Nephron progenitor cell (in vitro differentiated cells): Measurements from ENCODE around the gene CXCL12.

Experiments
- DNase-seq: peaks from one replicate; pipeline ENCODE4 v3.0.0; 2021
- H3K27ac Mint-ChIP-seq: 2 replicates; pipeline ENCODE4 v1.8.0; 2021; ENCODE audit warnings: mild to moderate bottlenecking, moderate library complexity, mixed read lengths
- H3K27me3 Mint-ChIP-seq: 2 replicates; pipeline ENCODE4 v1.8.0; 2021; ENCODE audit warnings: mild to moderate bottlenecking, low read depth, mixed read lengths; ENCODE audit not compliant: poor library complexity
- H3K36me3 Mint-ChIP-seq: 2 replicates; pipeline ENCODE4 v1.8.0; 2021; ENCODE audit warnings: low read depth, mixed read lengths
- H3K4me1 Mint-ChIP-seq: 2 replicates; pipeline ENCODE4 v1.8.0; 2021; ENCODE audit warnings: mixed read lengths
- H3K4me3 Mint-ChIP-seq: 2 replicates; pipeline ENCODE4 v1.8.0; 2021; ENCODE audit warnings: mild to moderate bottlenecking, moderate library complexity, mixed read lengths
- H3K9me3 Mint-ChIP-seq: 2 replicates; pipeline ENCODE4 v1.8.0; 2021; ENCODE audit warnings: mild to moderate bottlenecking, moderate library complexity, mixed read lengths
- CTCF ChIP-seq: fragments of 200-600 bp; sonication (generic); IDR thresholded peaks from 2 replicates; pipeline ENCODE4 v1.5.0; 2021; ENCODE audit warnings: antibody characterized with exemption

Gene CXCL12

DNA sequence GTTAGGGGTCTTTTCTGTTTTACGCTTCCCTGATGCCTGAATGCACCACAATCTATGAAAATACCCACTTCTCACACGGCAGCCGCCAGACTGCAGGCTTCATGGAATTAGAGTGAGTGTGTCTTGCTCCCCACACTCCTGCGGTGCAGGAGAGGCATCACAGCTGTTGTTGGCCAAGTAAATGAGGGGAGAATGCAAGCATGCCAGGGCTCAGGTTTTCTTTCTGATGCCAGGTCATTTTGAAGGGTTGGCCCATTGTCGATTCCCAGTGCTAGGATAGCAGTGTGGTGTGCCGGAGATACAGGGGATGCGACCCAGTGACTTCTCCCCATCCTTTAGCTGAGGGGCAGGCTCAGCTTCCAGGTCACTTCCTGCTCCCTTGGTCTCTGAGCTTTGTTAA, 16.3 kb downstream of the CXCL12 start:
- TF ChIP-seq CTCF = no peak
- Mint-ChIP-seq H3K4me3 (no peak overlapping the region), H3K9me3 (no peaks in the 10 kb centered on the region), H3K27me3 (peaks cover 11% of the 10 kb centered on the region), H3K27ac (no peak overlapping the region), H3K4me1 (peaks cover 35% of the 10 kb centered on the region), H3K36me3 (peaks cover 31% of the 10 kb centered on the region)
- no peak for DNase-seq

GRCh38 chr10:44366941-44367630, 17.8 kb downstream of the CXCL12 start:
- Mint-ChIP-seq H3K4me1 (peaks cover 31% of the 10 kb centered on the region), H3K36me3 (peaks cover 18% of the 10 kb centered on the region), H3K27me3 (peaks cover 11% of the 10 kb centered on the region), H3K27ac (no peak overlapping the region), H3K4me3 (no peak overlapping the region), H3K9me3 (no peaks in the 10 kb centered on the region)
- TF ChIP-seq CTCF = no peak
- no peak for DNase-seq

GRCh38 chr10:44364566-44364965, 20.3 kb downstream of the CXCL12 start:
- Mint-ChIP-seq H3K9me3 (no peaks in the 10 kb centered on the region), H3K4me3 (no peak overlapping the region), H3K27ac (no peak overlapping the region), H3K36me3 (peaks cover 11% of the 10 kb centered on the region), H3K4me1 (peaks cover 14% of the 10 kb centered on the region), H3K27me3 (peaks cover 14% of the 10 kb centered on the region)
- DNase-seq = no peak
- no peak for TF ChIP-seq CTCF

DNA sequence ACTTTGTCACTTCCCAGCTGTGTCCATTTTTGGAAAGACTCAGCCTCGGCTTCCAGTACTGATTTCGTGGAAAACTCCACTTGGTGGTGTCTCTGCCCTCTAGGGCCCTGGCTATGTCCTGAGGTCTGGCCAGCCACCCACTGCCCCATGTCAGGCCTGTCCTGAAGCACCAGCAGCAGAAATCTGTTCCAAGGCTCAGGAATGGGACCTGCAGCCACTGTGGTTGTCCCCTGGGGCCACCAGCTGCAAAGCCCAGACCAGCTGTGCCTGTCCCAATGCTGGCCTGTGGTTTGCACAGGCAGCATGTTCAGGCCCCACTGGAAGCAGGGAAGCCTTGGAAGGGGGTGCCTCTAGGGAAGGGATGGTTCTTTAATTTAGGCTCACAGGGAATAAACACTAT, 21.2 kb downstream of the CXCL12 start:
- H3K27ac Mint-ChIP-seq = no peak overlapping the region
- TF ChIP-seq CTCF = no peak
- peaks cover 8% of the 10 kb centered on the region for H3K36me3 Mint-ChIP-seq

GRCh38 chr10:44362866-44363711, 21.8 kb downstream of the CXCL12 start:
- peaks cover 4% of the 10 kb centered on the region for H3K36me3 Mint-ChIP-seq

More for the DNA sequence above, 21.2 kb downstream of the CXCL12 start:
- DNase-seq = no peak
- no peaks in the 10 kb centered on the region for H3K9me3 Mint-ChIP-seq
- H3K4me3 Mint-ChIP-seq = no peak overlapping the region
- H3K4me1 Mint-ChIP-seq = peaks cover 14% of the 10 kb centered on the region
- peaks cover 17% of the 10 kb centered on the region for H3K27me3 Mint-ChIP-seq

More at GRCh38 chr10:44362866-44363711, 21.8 kb downstream of the CXCL12 start:
- no peak for TF ChIP-seq CTCF
- Mint-ChIP-seq H3K9me3 (no peaks in the 10 kb centered on the region), H3K27ac (no peak overlapping the region), H3K27me3 (peaks cover 14% of the 10 kb centered on the region), H3K4me3 (no peak overlapping the region), H3K4me1 (peaks cover 18% of the 10 kb centered on the region)
- DNase-seq = no peak
